Natural killer cell (primary cell): Measurements from ENCODE around the gene UBAP2L. TPM values are rescaled to one million over a fixed set of nuclear protein-coding genes. Genes with fewer than 3 reads are reported as not detected.

Experiments used
- ATAC-seq, 3 donors: fragments of 150-1000 bp in 2 of 3; fragments of 200-7000 bp in 1 of 3; cut with Tn5 transposase; 1 replicate in 1 of 3; 2 replicates in 2 of 3; pipeline ENCODE4 v1.10.0; 2021; ENCODE audit warnings: mild to moderate bottlenecking in 2 of 3, moderate library complexity in 2 of 3
- DNase-seq, 2 donors: peaks; one replicate each; pipeline versions ENCODE4 v3.0.0 to v3.0.0-alpha.2; 2013 to 2021; ENCODE audit warnings: mixed read lengths in 1 of 2
- H3K27ac ChIP-seq: one replicate; pipeline ENCODE4 v1.5.1; 2013; ENCODE audit warnings: mild to moderate bottlenecking, low read length
- H3K27me3 ChIP-seq: one replicate; pipeline ENCODE4 v1.6.1; 2013; ENCODE audit warnings: low read length; ENCODE audit not compliant: control insufficient read depth, insufficient read depth
- H3K36me3 ChIP-seq: one replicate; pipeline ENCODE4 v1.6.1; 2013; ENCODE audit warnings: low read length; ENCODE audit not compliant: control insufficient read depth, insufficient read depth
- H3K4me1 ChIP-seq: one replicate; pipeline ENCODE4 v1.6.1; 2013; ENCODE audit warnings: low read length; ENCODE audit not compliant: control insufficient read depth, insufficient read depth
- H3K4me3 ChIP-seq: one replicate; pipeline ENCODE4 v1.5.1; 2013; ENCODE audit warnings: low read length
- H3K9me3 ChIP-seq: one replicate; pipeline ENCODE4 v1.6.1; 2013; ENCODE audit warnings: low read length; ENCODE audit not compliant: control insufficient read depth, insufficient read depth
- H3K27ac Mint-ChIP-seq, 2 donors: one replicate each; pipeline ENCODE4 v1.8.0; 2022; ENCODE audit warnings: mild to moderate bottlenecking in 2 of 2, mixed read lengths in 2 of 2, moderate library complexity in 1 of 2
- H3K27me3 Mint-ChIP-seq, 2 donors: one replicate each; pipeline ENCODE4 v1.8.0; 2022; ENCODE audit warnings: low read depth in 2 of 2, mixed read lengths in 2 of 2
- H3K36me3 Mint-ChIP-seq: one replicate; pipeline ENCODE4 v1.8.0; 2022; ENCODE audit warnings: mixed read lengths
- H3K4me1 Mint-ChIP-seq, 2 donors: one replicate each; pipeline ENCODE4 v1.8.0; 2022; ENCODE audit warnings: mixed read lengths in 2 of 2
- H3K4me3 Mint-ChIP-seq: one replicate; pipeline ENCODE4 v1.8.0; 2022; ENCODE audit warnings: mild to moderate bottlenecking, moderate library complexity, mixed read lengths
- H3K9me3 Mint-ChIP-seq, 2 donors: one replicate each; pipeline ENCODE4 v1.8.0; 2022; ENCODE audit warnings: mixed read lengths in 2 of 2
- WGBS: methylation state at CpG from one replicate; pipeline ENCODE4 v1.1.7; 2013; ENCODE audit warnings: missing lambda C conversion rate; ENCODE audit not compliant: insufficient coverage; 5-methylcytosine and 5-hydroxymethylcytosine counted together
- intact Hi-C: fragments of 100-400 bp; cut with micrococcal nuclease; formaldehyde crosslinking; loops from one replicate; pipeline ENCODE4 v1.14.2; 2022
- total RNA-seq, 4 donors: library from RNA; stranded (reverse); fragments of 120-200 nt in 1 of 4; gene quantifications; one replicate each; pipeline versions ENCODE4 v1.2.3 to v1.2.4, GENCODE V29; 2013 to 2022
- TF ChIP-seq, protein P1 (sequence below): fragments of 200-600 bp; IDR thresholded peaks from one replicate; pipeline ENCODE4 v1.8.0; 2022; ENCODE audit warnings: antibody characterized with exemption

The UBAP2L gene
- total RNA-seq, 3 donors from 2014 or later (not counting 1 experiment from before 2014, with no cell fraction given) = 195 to 220 (median 218) TPM

DNA sequence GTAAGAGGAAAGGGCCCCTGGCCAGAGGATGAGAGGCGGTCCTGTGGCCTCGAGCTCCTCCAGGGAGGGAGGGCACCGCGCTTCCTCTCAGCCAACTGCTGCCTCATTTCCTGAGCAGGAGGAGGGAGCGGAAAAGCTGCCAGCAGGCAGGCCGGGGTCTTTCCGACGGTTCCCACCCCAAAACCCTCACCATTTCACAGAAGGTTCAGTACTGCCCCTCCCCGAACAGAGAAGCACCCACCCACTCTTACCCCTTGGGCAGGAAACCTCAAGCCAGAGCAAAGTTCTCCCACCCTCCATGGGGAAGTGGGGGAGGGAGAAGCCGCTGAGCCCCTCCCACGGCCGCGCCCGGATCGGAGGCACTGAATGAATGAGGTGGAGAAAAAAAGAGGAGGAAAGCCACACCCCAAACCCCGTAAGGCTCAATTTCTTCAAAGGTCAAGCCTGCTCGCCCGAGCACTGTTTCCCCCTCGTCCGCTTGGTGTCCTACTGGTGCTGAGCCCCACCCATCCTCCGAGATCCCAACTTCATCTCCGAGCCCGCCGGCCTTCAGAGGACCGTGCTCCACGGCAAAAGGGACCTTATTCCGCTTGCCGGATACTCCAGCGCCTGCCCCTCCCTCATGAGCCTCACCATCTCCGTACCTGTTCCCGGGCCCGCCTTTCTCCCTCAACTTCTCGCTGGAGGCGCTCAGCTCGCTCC, 38.3 kb upstream of the UBAP2L start:
- H3K27me3 ChIP-seq = no peaks in the 10 kb centered on the region
- 0% methylated on average over 32 of the region's 35 CpGs for WGBS
- intact Hi-C loops = loop anchor here (2.0 kb wide), 2 partner anchors 26 to 90 kb away; partner anchors contain the start of gene HAX1
- Mint-ChIP-seq H3K4me3 (peak overlapping the region; percentile 100), H3K4me1 (peaks cover 58 to 59% of the 10 kb centered on the region in 2 donors), H3K27me3 (peaks cover 0 to 7% of the 10 kb centered on the region in 2 donors), H3K27ac (peak overlapping the region; percentile 92 to 97), H3K36me3 (peaks cover 6% of the 10 kb centered on the region), H3K9me3 (no peaks in the 10 kb centered on the region)
- H3K9me3 ChIP-seq = no peaks in the 10 kb centered on the region
- DNase-seq = peak; percentile 42 to 81
- H3K27ac ChIP-seq = peak overlapping the region; percentile 92
- TF ChIP-seq, protein P1, sequence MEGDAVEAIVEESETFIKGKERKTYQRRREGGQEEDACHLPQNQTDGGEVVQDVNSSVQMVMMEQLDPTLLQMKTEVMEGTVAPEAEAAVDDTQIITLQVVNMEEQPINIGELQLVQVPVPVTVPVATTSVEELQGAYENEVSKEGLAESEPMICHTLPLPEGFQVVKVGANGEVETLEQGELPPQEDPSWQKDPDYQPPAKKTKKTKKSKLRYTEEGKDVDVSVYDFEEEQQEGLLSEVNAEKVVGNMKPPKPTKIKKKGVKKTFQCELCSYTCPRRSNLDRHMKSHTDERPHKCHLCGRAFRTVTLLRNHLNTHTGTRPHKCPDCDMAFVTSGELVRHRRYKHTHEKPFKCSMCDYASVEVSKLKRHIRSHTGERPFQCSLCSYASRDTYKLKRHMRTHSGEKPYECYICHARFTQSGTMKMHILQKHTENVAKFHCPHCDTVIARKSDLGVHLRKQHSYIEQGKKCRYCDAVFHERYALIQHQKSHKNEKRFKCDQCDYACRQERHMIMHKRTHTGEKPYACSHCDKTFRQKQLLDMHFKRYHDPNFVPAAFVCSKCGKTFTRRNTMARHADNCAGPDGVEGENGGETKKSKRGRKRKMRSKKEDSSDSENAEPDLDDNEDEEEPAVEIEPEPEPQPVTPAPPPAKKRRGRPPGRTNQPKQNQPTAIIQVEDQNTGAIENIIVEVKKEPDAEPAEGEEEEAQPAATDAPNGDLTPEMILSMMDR = no peak
- H3K4me1 ChIP-seq = peaks cover 53% of the 10 kb centered on the region
- peak; percentile 51 to 69 (median 51) for ATAC-seq
- peak overlapping the region; percentile 88 for H3K4me3 ChIP-seq
- peaks cover 11% of the 10 kb centered on the region for H3K36me3 ChIP-seq

DNA sequence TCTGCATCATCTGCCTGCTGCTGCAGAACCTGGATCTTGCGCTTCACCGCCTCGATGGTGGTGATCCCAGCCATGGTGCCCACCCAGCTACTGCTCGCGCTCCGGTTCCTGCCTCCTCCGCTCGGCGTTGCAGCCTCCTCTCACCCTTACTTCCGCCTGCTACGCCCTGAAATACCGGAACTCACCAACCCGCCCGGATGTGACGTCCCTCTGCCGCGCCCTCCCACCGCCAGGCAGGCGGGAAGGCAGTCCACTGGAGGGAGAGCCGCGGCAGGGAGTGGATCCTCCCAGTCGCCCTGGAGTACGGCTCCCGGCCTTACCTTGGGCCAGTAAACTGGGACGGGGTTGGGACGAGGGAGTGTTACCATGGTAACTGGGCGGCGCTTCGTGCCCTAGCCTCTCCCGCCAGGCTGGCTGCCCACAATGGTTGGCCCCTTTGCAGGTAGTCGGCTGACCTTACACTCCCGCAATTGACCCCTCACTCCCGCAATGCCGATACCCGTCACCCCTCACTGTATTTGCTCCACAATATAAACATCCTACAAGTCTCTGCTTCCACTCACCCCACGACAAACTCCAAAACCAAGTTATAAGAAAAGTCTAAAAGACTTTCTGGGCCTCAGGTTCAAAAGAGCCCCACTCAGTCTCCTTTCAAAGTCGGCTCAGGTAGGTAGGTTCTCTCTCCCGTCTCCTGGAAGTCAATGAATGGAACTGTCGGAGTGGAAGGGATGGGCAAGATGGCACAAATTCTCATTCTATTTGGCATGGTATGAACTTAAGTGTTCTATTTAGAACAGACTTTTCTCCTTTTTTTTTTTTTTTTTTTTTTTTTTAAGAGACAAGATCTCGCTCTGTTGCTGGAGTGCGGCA, 37.5 kb upstream of the UBAP2L start:
- H3K9me3 ChIP-seq = no peaks in the 10 kb centered on the region
- H3K27me3 ChIP-seq = no peaks in the 10 kb centered on the region
- Mint-ChIP-seq H3K9me3 (no peaks in the 10 kb centered on the region), H3K27me3 (peaks cover 0 to 7% of the 10 kb centered on the region in 2 donors), H3K36me3 (peaks cover 6% of the 10 kb centered on the region), H3K4me3 (peak overlapping the region; percentile 100), H3K27ac (peak overlapping the region; percentile 92 to 97), H3K4me1 (peaks cover 51 to 52% of the 10 kb centered on the region in 2 donors)
- TF ChIP-seq, protein P1 = no peak
- peaks cover 8% of the 10 kb centered on the region for H3K36me3 ChIP-seq
- H3K4me1 ChIP-seq = peaks cover 45% of the 10 kb centered on the region
- peak overlapping the region; percentile 88 for H3K4me3 ChIP-seq
- DNase-seq (peak; percentile 91 to 96), ATAC-seq (peak; percentile 89 to 92 (median 92))
- peak overlapping the region; percentile 92 for H3K27ac ChIP-seq
- intact Hi-C loops = loop anchor here (2.0 kb wide), 2 partner anchors 26 to 90 kb away; partner anchors contain the start of gene HAX1
- WGBS = 5% methylated on average over 41 of the region's 41 CpGs

DNA sequence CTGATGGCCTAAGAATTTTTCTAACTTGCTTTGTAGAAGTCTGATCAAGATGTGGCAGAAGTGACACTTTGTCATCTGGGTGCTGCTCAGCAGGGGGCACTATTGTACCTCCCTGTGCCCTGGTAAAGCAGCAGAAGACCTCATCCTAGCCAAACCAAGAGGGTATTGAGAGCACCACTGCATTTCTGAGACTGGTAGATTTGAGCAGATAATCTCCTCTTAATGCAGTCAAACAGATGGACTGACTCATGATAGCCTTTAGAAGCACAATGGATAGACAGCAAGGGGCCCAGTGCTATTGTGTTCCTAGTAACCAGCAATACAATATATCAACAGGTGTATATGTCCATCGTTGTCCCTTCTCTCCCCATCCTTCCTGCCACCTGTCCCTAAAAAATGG, 34.6 kb upstream of the UBAP2L start:
- intact Hi-C loops = no loop called here
- Mint-ChIP-seq H3K4me3 (peak overlapping the region; percentile 32), H3K36me3 (peaks cover 6% of the 10 kb centered on the region), H3K27me3 (peaks cover 0 to 11% of the 10 kb centered on the region in 2 donors), H3K9me3 (no peaks in the 10 kb centered on the region), H3K27ac (no peak overlapping the region), H3K4me1 (peaks cover 22 to 24% of the 10 kb centered on the region in 2 donors)
- H3K27me3 ChIP-seq = no peaks in the 10 kb centered on the region
- peaks cover 16% of the 10 kb centered on the region for H3K4me1 ChIP-seq
- no peak overlapping the region for H3K4me3 ChIP-seq
- TF ChIP-seq, protein P1 = peak; percentile 42
- H3K9me3 ChIP-seq = no peaks in the 10 kb centered on the region
- H3K36me3 ChIP-seq = no peaks in the 10 kb centered on the region
- WGBS = no CpG with 5 or more reads among the region's 1 CpG
- no peak overlapping the region for H3K27ac ChIP-seq
- no peak for ATAC-seq
- peak; percentile 24 to 79 for DNase-seq
